ENCODE measurements around the gene SLC18A3. TPM values are rescaled to one million over a fixed set of nuclear protein-coding genes. Genes with fewer than 3 reads are reported as not detected.

The SLC18A3 gene
- total RNA-seq, 1 experiment from 2014 or later, result not detected

- H3K27me3 ChIP-seq (ENCODE audit: control insufficient read depth, insufficient read depth, low read length), result peaks cover 32% of the 10 kb centered on the region
- POLR2A ChIA-PET, result no interaction called here
- ATAC-seq, result no peak
- no peak for DNase-seq (ENCODE audit: low read depth, low spot score)
- in situ Hi-C loops (cut with HindIII; ENCODE audit: low pct_unique_long_range_greater_than_20kb, low sequenced_read_pairs), result no loop called here
- no TSS peak for BruUV-seq (replicated peaks)
- intact Hi-C loops (cut with micrococcal nuclease; ENCODE audit: unreplicated experiment), result no loop called here
- CTCF ChIA-PET, result no interaction called here
- H3K4me1 ChIP-seq (ENCODE audit: control insufficient read depth, insufficient read depth, low read length), result no peaks in the 10 kb centered on the region
- no peak overlapping the region for H3K27ac ChIP-seq (ENCODE audit: low read length)
- TF ChIP-seq SIN3A (IDR thresholded peaks at IDR 0.05; ENCODE audit: borderline replicate concordance, insufficient read depth, low read depth, low read length) (no peak), TCF7L2 (IDR thresholded peaks at IDR 0.05; ENCODE audit: low read depth, low read length) (no peak), POLR2AphosphoS5 (IDR thresholded peaks at IDR 0.05; ENCODE audit: low read depth, low read length) (no peak), CTCF (IDR thresholded peaks at IDR 0.05) (no peak), REST (IDR thresholded peaks at IDR 0.05; ENCODE audit: insufficient read depth in 1 of 2, low read depth in 2 of 2, low read length in 1 of 2) (no peak)
- H3K4me3 ChIP-seq (ENCODE audit: low read depth in 2 of 2, low read length in 2 of 2), result no peak overlapping the region
- no peaks in the 10 kb centered on the region for H3K36me3 ChIP-seq (ENCODE audit: control insufficient read depth, insufficient read depth, low read length)
- H3K9me3 ChIP-seq (ENCODE audit: control insufficient read depth, insufficient read depth, low read depth, low read length), result no peaks in the 10 kb centered on the region
Measured at GRCh38 chr10:49609006-49609282, 1.2 kb upstream of the SLC18A3 start.

- Histone ChIP-seq H3K27ac (ENCODE audit: low read length) (no peak overlapping the region), H3K4me1 (ENCODE audit: control insufficient read depth, insufficient read depth, low read length) (no peaks in the 10 kb centered on the region), H3K36me3 (ENCODE audit: control insufficient read depth, insufficient read depth, low read length) (no peaks in the 10 kb centered on the region), H3K4me3 (ENCODE audit: low read depth in 2 of 2, low read length in 2 of 2) (peak overlapping the region in 1 of 2 experiments; percentile 3; a peak in 1 of 4 replicates), H3K27me3 (ENCODE audit: control insufficient read depth, insufficient read depth, low read length) (peaks cover 34% of the 10 kb centered on the region), H3K9me3 (ENCODE audit: control insufficient read depth, insufficient read depth, low read depth, low read length) (no peaks in the 10 kb centered on the region)
- intact Hi-C loops (cut with micrococcal nuclease; ENCODE audit: unreplicated experiment) (no loop called here), in situ Hi-C loops (cut with HindIII; ENCODE audit: low pct_unique_long_range_greater_than_20kb, low sequenced_read_pairs) (no loop called here)
- ChIA-PET POLR2A (no interaction called here), CTCF (no interaction called here)
- BruUV-seq (replicated peaks), result no TSS peak
- DNase-seq (ENCODE audit: low read depth, low spot score), result no peak
- no peak for ATAC-seq
- TF ChIP-seq CTCF (IDR thresholded peaks at IDR 0.05), result no peak
- TF ChIP-seq TCF7L2 (IDR thresholded peaks at IDR 0.05; ENCODE audit: low read depth, low read length), result no peak
- no peak for TF ChIP-seq REST (IDR thresholded peaks at IDR 0.05; ENCODE audit: insufficient read depth in 1 of 2, low read depth in 2 of 2, low read length in 1 of 2)
- no peak for TF ChIP-seq SIN3A (IDR thresholded peaks at IDR 0.05; ENCODE audit: borderline replicate concordance, insufficient read depth, low read depth, low read length)
- no peak for TF ChIP-seq POLR2AphosphoS5 (IDR thresholded peaks at IDR 0.05; ENCODE audit: low read depth, low read length)
Measured at GRCh38 chr10:49609283-49610113, 612 bp upstream of the SLC18A3 start.
